Smooth muscle cell of the brain vasculature (primary cell): Measurements from ENCODE around the gene LIMS2.

Experiments
- DNase-seq: peaks from one replicate; pipeline ENCODE4 v3.0.0-alpha.2; 2012; ENCODE audit warnings: low read depth, low spot score

Gene LIMS2, protein sequence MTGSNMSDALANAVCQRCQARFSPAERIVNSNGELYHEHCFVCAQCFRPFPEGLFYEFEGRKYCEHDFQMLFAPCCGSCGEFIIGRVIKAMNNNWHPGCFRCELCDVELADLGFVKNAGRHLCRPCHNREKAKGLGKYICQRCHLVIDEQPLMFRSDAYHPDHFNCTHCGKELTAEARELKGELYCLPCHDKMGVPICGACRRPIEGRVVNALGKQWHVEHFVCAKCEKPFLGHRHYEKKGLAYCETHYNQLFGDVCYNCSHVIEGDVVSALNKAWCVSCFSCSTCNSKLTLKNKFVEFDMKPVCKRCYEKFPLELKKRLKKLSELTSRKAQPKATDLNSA

DNA sequence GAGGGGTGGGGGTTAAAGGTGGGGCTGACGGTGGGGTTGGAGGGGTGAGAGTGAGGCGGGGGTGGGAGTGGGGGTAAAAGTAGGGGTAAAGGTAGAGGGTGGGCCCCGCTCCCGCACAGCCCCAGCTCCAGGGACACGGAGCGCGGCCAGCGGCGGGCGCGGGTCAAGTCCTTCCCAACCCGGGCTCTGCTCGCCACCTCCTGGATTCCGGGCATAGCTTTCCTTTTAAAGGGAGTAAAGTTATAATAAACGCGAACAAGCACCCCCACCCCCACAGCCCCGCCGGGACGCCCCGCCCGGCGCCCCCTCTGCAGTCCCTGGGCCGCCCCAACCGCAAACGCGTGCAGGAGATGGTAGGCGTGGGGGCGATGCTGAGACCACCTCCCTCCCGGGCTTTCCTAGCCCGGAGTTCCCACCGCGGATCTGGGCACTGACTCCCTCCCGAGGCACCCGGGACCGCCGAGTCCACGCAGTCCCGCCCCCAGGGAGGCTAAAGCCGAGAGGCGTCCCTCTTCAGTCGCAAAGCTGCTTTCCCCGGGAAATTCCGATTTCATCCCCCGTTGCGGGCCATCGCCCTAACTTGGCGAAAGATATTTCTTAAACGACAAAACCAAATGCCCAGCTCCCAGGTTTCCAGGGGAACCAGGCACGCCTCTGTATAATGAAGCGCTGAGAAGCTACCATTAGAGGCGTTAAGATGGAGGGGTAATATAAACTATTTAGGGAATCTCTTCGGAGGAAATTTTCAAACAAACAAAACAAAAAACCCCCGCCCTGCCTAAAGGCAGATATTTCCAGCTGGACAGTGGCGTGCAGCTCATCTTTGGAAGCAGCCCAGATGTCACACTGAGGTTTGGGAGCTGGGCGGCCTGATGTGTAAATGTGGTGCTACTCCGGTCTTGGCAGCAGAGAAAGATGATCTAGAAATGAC lies at the start of gene LIMS2:
LIMS2 (minus strand) TSS at position 200 of the 931 bp plus-strand sequence. CDS start 506 bp downstream, outside the sequence.
- DNase-seq, result no peak

DNA sequence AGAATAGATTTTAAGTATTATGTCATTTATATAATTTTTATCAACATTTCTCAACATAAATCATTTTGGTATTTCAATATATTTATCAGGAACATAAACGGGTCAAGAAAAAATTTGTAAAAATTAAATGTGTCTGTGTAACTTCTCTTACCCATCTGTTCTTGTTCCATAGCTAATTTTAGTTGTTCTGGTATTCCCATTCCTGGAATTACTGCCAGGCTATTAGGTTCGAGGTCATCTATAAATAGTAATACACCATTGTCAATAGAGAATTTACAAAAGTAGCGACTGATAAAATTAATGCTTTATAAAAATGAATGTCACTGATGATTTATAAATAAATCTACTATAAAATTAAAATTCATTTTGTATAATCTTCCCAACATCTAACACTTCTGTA lies 47.5 kb upstream of the LIMS2 start:
- no peak for DNase-seq

DNA sequence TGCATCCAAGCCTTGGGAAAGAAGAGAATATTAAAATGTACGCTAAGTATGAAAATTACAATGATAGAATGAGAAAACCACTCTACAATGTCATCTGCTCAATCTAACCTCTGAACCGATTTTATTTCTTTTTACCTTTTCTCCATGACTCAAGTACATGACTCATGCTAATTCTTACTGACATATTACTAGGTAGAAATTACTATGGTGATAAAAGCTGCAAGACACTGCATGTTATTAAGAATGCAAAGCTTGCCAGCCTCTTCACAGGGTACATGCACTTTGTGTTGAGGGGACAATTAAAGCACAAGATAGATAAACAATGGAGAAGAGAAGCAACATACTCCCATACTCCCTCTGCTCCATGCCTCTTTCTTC lies 46.6 kb upstream of the LIMS2 start:
- no peak for DNase-seq

DNA sequence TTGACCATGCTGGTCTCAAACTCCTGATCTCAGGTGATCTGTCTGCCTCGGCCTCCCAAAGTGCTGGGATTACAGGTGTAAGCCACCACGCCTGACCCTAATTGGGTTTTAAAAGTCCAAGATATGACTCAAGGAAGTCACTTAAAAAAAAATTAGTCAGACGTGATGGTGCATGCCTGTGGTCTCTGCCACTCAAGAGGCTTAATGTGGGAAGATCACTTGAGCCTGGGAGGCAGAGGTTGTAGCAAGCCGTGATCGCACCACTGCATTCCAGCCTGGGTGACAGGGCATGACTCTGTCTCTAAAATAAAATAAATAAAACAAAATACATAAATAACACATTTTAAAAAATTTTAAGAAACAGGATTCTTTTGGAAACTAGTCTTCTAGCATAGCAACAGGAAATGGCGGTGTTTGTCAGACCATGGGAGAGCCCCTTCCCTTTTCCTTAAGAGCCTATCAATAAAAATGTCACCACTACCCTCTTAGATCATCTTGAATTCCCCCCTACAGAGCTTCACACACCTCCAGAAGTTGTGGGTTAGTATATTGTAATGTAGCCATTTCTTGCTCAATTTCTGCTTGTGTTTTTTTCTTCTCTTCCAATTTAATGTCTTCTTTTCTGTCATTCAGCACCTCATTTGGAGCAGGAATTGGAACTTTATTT lies 46.1 kb upstream of the LIMS2 start:
- no peak for DNase-seq

DNA sequence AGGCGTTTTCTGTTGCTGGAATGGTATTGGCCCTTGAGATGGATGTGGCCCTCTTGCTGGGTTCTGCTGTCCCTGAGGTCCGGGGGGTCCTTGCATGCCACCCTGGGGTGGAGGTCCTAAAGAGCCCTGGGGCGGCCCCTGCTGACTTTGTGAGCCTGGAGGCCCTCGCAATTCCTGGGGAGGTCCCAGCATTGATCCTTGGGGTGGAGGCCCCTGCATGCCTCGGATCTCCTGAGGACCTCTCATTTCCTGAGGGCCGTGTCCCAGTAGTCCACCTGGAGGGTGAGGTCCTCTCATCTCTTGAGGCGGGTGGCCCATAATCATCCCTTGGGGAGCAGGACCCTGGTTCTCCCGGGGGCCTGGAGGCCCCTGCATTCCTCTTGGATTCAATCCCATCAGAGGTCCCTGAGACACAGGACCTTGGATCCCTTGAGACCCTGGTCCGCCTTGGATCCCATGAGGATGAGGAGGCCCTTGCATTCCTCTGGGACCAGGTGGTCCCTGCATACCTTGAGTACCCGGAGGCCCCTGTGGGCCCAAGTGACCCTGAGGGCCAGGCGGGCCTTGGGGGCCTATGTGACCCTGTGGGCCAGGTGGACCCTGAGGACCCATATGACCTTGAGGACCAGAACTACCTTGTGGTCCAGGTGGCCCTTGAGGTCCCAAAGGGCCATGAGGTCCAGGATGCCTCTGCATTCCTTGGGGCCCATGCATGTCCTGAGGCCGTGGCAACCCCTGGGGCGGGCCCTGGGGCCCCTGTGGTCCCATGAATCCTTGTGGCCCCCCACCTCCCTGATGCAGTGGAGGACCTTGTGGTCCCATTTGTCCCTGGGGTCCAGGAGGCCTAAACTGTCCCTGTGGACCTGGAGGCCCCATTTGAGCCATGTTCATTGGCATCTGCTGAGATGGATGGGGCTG lies 44.2 kb upstream of the LIMS2 start:
- DNase-seq, result no peak

DNA sequence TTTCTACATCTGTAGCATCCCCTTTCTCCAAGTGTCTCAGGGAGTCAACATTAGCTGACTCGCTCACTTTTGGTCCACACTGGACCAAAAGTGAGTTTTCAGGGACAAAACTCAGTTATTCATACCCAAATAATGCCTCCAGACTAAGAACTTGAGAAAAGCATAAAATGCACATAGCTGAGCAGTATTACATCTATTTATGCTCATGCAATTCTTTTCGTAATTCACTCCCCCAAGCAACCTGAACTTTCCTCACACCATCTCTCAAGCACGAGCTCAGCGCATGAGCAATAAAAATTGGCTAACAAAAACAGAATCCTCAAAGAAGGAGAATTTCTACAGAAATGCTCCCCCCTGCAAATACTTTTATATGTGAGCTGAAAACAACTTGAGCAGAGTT lies 42.9 kb upstream of the LIMS2 start:
- DNase-seq, result no peak

DNA sequence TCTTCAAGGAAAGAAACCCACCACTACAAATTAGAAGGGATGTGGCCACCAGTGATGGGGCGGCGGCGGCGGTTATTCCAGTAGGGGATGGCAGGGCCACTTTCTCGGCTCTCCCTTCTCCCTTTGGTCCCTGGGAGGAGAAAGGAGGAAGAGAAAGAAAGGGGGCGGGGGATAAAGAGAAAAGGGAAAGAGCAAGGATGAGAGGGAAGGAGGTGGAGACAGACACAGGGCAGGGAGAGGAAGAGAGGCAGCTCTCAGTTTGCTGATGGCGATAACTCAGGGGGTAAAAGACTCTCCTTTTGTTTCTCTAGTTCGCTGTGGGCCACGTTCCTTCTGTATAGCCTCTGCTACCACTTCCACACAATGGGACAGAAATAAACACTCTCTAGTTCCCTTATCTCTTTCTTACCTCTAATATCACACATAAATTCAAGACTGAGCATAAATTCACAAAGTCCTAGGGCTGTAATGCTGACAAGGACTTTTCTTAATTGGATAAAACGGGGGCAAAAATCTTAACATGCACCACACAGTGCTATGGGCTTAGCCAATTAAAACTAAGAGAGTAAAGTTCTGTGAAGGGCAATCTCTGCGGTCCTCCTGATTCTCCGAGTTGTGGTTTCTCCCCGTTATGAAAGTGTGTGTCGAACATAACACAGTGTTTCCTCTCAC lies 40.6 kb upstream of the LIMS2 start:
- no peak for DNase-seq

DNA sequence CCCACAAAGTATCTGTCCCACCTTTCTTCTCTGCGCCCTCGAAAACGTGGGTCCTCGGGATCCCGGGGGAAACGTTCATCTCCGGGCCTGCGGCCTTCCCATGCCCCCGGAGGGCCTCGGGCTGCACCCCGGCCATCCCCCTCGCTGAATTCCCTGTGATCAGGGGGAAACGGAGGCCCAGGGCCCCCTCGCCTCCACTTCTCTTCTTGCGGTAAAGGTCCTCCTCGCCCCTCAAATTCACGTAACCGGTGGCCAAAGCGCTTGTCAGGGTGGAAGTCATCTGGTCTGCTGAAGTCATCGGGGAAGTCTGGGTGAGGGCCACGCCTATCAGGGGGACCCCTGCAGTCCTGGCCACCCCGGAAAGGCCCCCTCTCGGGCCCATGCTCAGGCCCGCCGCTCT lies 38.2 kb upstream of the LIMS2 start:
- no peak for DNase-seq

DNA sequence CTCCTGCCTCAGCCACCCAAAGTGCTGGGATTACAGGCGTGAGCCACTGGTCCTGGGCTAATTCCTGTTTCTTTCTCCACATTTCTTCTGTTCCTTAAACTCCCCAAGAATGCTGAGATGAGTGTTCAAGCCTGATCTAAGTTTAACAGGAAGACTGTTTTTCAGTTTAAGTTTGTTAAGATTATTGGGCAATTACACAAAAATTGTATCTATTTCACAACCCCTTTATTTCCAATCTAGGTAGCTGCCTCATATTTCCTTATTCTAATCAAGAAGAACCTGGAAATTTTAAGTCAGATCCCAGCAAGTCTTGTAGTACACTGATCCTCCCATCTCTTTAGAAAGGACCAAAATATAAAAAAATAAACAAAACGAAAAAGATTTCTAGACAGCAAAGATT lies 37.7 kb upstream of the LIMS2 start:
- DNase-seq, result no peak

DNA sequence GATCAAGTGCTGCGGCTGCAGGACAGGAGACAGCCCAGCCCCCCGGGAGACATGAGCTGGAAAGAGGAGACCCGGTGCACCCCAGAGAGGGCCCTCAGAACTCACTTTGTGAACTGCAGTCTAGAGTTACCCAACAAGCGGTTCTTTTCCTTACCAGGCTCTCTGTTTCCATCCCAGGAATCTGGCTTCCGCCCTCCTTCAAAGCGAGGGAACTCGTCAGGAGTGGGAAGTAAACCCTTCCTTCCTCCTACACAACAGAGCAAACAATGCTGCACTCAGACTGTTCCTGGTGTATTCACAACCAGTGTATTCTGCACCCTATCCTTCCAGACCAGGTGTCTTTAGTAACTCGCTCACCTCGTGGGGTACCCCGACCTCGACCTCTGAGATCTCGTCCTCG lies 34.0 kb upstream of the LIMS2 start:
- no peak for DNase-seq

DNA sequence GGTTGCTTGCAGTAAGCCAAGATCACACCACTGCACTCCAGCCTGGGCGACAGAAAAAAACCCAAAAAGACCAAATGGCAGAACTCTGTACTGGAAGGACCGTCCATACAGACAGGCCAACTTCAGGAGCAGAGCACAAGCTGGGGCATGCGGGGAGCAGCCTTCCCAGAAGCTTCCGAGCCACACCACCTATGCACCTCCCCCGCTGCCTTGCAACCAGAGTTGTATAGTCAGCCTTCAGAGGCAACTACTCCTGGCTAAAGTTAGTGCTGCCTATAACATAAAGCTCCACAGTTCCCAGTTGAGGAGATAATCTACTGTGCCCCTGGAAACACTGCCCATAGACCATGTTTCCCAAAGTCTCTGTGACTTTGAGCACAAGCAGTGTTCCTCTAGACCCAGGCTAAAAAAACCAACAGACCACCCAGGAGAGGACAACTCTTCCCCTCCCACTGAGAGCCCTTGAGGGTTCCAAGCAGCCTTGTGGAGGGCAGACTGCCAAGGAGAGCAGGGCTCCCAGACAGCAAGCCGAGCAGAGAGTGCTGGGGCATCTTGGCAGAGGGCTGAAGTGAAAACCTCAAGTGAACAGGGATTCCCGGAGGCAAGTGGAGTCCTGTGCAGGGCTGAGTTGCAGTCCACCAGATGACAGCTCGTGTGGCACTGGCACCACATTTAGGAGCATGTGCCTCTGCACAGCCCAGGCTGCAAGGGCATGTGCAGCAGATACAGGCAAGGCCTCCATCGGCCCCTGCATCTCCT lies 32.7 kb upstream of the LIMS2 start:
- no peak for DNase-seq

DNA sequence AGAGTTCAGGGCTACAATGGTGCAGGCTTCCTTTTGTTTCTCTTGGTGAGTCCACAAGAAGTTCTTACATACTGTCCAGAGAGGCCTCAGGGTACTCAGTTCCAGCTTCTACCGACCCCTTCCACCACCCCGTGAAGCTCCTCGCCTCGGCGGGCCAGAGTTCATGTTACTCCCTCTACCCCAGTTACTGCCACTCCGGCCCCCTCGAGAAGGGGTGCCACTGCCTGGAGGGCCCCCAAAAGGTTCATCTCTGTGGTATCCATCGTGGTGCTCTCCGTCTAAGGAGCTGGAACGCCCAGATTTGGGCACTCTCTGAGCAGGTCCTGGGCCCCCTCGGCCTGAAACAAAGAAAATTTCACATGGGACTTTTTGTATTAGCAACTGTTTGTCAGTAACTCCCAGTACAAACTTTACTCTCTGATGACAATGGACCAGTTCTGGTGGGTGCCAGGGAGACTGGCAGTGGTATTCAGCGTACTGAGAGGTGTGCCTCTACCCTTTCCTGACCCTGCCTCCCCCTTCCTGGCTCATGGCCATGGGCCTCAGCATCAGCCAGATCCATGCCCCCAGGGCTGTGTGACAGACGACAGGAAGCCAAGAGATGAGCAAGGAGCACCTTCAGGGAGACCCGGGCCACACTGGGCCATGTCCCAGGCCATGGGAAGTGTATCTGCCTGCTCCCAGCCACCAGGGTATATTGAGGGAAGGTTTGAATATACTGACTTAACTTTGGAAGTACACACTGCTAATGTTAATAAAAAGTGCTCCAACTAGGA lies 31.1 kb upstream of the LIMS2 start:
- DNase-seq, result no peak

DNA sequence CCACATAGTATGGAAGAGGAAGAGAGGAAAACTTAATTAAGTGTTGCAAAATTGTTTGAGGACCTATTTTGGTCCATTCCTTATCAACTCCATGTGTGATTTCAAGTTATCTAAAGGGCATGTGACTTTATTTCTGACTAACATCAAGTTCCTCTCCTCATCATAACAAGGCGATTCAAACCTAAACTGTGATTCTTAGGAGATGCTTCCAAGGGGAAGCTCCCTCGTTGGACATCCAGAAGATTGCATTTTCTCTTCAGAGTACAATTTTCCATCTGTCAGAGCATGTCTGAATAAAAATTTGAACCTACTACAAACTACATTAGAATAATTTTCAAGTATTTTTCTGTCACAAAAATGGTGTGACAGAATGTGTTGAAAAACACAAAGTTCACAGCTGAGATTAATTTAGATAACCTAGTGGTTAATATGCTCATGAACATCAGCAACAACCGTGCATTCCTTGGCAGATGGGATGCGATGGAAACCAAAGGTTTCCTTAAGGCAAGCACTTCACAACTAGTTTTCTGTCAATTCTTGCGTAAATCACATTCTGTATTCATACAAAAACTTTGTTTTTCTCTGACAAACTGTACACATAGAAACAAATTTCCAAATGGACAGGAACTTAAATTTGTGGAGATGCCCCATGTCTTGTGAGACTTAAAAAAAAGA lies 30.2 kb upstream of the LIMS2 start:
- DNase-seq, result no peak

DNA sequence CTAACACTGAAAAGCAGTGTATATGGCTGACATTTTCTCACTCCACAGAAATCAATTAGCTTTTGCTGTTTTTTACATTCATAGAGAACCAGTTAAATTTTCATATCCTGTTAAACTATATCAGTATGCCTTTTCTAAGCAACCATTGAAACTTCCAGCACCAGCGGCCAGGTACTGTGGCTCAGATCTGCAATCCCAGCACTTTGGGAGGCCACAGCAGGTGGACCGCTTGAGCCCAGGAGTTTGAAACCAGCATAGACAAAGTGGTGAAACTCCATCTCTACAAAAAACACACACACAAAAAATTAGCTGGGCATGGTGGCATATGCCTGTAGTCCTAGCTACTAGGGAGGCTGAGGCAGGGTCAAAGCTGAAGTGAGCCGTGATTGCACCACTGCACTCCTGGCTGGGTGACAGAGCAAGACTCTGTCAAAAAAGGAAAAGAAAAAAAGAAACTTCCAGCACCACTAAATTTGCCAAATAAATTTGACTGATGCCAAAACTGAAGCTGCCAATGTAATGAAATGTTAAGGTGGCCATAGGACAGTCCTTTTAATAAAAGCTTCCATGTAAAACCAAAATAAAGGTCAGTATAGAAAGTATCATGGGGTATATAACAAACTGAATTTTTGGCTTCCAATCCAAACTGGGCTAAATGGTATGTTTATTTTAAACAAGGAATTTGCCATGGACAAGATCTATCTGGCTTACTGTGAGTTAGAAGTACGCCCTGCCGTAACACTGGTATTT lies 29.5 kb upstream of the LIMS2 start:
- no peak for DNase-seq

DNA sequence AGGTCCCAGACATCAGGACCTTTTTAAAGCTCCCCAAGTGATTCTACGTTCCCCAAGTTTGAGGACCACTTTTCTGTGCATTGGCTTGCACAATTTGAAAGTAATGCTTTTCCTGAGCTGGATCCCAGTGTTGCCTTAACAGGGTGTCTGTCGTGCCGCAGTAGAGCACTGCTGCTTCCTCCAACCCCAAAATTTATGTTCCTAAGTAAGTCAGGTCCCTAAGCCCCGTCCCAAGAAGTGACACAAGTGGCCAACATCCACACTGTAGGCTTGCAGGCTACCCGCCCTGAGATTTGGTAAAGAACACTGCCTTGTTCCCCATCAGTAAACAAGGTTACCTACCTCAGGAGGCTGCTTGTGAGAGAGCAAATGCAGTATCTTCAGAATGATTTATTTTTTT lies 28.0 kb upstream of the LIMS2 start:
- no peak for DNase-seq

DNA sequence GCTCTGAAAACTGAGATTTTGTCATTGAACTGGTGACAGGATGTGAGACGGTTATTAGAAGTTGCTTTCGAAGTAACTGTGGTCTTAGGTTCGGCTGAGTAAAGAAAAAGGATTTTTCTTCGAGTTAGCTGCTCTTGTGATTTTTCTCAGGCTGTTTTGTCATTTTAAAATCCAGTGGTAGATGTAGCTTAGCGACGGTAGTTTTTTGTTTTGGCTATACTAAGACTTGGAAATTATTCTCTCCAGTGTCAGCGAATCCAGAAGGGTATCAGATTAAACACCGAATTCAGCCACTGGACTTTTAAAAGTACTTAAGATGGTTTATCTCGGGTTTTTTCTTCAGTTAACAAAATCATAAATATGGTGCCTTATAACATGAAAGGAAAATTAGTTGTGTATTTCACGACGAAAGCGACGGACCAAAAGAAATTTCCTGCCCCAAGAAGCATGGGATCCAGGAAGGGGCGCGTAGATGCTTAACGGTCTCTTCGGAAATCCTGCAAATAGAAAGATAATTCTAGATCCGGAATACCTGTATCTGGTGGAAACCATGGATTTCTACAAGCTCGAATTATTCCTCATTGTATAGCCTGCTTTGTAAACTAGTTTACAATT lies 27.2 kb upstream of the LIMS2 start:
- DNase-seq, result no peak

DNA sequence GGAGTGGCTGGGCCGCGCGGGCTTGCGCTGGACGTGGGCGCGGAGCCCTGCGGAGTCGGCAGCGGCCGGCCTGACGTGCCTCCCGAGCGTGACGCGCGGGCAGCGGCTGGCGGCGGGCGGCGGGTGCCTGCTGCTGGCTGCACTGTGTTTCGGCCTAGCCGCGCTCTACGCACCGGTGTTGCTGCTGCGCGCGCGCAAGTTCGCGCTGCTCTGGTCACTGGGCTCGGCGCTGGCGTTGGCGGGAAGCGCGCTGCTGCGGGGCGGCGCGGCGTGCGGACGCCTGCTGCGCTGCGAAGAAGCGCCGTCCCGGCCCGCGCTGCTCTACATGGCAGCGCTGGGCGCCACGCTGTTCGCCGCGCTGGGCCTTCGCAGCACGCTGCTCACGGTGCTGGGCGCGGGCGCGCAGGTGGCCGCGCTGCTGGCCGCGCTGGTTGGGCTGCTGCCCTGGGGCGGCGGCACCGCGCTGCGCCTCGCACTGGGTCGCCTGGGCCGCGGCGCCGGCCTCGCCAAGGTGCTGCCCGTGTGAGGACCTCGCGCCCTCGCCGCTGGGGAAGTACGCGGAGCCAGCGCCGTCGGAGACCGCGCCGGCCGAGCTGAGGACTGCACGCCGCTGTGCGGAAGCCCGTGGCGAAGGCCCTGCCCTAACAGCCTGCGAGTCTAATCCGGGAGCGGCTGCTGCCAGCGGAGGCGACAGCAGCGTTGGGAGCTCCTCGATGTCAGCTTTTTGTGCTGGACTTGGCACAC lies 26.5 kb upstream of the LIMS2 start:
- DNase-seq, result no peak
